T-helper 22 cell (primary cell): ENCODE results near the gene KRTAP19-8.

Experiments used
- DNase-seq: peaks from one replicate; pipeline ENCODE4 v3.0.0-alpha.2; 2020; ENCODE audit warnings: low read depth

The KRTAP19-8 gene

DNA sequence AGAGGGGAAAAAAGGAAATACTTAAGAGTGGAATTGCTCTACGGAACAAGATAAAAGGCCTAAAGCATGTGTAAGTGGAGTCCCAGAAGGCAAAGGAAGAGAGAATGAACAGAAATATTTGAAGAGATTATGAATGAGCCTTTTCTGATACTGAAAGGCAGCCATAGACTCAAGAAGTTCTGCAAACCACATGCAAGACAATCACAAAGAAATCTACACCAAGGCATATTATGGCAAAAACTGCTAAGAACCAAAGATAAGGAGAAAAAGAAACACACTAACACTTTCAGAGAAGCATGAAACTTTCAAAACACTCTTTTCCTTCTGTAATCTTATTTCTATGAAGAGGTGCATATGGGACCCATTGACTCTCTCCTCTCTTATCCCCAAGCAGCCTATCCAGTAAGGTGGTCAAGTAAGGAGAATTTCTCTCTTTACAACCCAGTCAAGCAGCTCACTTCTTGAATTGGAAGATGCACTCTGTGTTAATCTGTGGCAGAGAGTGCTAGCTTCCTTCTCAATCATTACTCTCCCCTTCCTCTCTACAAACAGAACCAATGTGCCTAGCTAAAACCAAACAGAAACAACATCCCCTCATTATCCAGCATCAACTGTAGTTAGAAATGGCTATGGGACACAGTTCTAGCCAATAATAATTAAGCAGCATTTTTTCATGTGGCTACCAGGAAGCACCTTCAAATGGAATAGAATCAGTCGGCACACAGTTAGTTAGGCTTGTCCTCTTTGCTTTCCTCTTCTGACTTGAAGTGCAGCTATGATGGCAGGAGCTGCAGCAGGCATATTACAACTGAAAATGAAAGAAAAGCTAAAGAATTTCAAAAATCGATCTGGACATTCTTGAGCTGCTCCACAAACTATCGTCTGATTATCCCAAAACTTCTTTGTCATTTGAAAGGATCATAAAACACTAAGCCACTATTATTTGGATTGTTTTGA, 25.9 kb downstream of the KRTAP19-8 start:
- DNase-seq, result no peak

DNA sequence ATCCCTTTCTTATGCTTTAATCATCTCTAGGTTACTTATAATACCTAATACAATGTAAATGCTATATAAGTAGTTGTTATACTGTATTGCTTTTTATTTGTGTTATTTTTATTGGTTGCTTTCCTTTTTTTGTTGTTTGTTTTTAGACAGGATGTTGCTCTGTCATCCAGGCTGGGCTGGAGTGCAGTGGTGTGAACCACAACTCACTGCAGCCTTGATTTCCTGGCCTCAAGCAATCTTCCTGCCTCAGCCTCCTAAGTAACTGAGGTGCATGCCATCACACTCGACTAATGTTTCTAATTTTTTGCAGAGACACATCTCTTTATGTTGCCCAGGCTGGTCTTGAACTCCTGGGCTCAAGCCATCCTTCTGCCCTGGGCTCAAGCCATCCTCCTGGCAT, 26.9 kb downstream of the KRTAP19-8 start:
- no peak for DNase-seq

- no peak for DNase-seq
These were observed 29.9 kb downstream of the KRTAP19-8 start for GRCh38 chr21:31008355-31008754.

DNA sequence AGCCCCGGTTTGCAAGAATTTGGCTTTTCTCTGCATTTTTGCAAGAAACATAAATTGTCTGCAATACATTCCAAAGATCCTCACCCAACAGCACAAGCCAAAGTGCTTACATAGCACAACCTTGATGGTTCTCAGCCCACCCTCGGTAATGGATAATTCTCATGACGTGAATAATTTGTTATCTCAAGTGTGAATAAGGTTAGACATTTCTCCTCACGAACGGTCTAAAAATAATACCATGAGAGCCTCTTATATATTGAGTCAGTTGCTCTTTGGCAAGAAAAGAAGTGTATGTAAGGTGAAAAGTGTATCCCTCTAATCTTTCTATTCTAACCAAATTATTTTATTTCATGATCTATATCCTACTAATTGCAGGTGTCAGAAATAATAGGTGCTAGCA, 33.3 kb downstream of the KRTAP19-8 start:
- DNase-seq, result no peak

- no peak for DNase-seq
These were observed 34.8 kb downstream of the KRTAP19-8 start for GRCh38 chr21:31003471-31003870.

DNA sequence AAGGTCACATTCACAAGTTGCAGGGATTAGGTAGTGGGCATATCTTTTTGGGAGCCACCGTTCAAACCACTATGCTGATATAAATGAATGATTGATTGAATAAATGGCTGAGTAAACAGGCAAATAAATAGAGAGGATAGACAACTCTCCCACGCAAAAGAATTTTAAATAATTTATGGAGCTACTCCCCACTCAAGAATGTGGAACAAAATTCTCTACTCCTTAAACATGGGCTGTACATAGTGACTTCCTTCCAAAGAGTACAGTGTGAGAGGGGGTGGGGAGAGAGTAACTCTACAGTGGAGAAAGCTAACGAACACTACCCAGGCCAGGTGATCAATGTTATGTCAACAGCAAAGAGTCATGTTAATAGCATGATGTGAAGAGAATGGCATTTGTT, 40.7 kb downstream of the KRTAP19-8 start:
- DNase-seq, result no peak

DNA sequence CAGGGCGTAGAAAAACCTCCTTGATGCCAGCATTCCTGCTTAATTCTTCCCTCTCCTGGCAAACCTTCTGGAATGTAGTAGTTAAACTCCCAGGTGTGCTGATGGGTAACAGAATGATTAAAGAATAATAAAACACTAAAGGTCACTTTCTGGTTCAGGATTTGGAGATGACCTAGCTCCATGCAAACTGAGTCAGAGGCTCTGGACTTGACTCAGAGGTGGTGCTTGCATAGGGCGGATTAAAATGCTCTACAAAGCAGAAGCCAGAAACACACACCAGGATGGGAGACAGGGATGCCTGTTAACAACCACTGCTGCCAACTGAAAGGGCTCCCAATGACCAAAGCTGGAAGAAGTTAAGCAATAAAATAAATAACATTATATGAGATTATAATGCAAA, 41.5 kb downstream of the KRTAP19-8 start:
- DNase-seq, result no peak

- DNase-seq, result no peak
These were observed 43.3 kb downstream of the KRTAP19-8 start for GRCh38 chr21:30994932-30995331.

GRCh38 chr21:30990514-30991262, 47.6 kb downstream of the KRTAP19-8 start:
- DNase-seq, result no peak

DNA sequence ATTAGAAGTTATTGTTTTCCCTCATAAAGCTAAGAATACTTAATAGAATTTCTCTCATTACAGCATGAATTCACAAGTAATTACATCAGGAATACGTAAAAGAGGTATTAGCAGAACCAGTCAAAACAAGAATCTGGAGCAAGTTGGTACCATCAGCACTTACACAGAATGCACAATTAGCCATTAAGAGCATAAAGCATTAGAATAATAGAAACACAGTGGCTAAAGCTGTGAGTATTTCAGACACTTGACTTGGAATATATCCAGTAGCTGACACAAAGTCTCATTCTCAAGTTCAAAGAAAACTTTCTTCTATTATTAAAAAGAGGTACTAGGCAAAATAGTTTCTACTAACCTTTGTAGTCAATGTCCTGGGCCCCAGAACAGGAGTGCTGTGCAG, 49.6 kb downstream of the KRTAP19-8 start:
- DNase-seq, result no peak
